ENCODE measurements around the gene LDHD. TPM values are rescaled to one million over a fixed set of nuclear protein-coding genes. Genes with fewer than 3 reads are reported as not detected.

Gene LDHD
- total and polyA plus RNA-seq, 2 experiments from 2014 or later: 0.65 to 1.1 TPM

DNA sequence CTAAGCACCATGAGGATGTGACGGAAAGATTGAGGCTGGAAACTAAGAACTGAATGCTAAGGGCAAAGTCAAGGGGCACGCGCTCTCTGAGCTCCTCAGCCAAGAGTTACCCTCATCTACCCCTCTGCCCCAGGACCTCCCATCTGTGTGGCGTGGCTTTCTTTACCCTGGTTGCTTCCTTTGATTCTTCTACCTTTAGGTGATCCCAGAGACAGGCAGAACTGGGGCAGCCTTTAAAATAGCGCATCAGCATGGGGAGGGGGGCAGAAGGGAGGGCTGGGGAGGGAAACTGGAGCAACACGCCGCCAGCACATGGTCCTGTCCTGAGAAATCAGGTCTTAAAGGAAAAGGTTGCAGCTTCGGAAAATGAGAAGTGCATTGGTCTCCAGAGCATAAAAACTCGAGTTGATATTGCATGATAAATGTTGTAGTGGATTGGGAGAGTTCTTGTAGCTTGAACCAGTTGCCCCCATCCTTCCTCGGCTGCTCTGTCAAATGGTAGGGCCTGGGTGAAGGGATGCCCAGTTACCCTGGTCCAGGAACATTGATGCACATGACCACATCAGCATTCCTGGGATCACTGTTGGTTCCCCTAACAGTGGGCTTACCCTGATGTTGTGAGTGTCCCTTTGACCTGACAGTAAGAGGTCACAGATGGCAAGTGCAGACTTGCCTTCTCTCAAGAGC lies 29.7 kb downstream of the LDHD start:
- WGBS, 2 experiments (ENCODE audit: low coverage in 1 of 2, low lambda C conversion rate in 2 of 2, missing lambda C conversion rate in 2 of 2): 94 to 96% methylated on average over 9 to 10 of the region's 10 CpGs
- H3K9me2 ChIP-seq (ENCODE audit: insufficient read depth): 0 out of 2 replicates have a peak, but pooled peaks cover 4% of the 10 kb centered on the region

DNA sequence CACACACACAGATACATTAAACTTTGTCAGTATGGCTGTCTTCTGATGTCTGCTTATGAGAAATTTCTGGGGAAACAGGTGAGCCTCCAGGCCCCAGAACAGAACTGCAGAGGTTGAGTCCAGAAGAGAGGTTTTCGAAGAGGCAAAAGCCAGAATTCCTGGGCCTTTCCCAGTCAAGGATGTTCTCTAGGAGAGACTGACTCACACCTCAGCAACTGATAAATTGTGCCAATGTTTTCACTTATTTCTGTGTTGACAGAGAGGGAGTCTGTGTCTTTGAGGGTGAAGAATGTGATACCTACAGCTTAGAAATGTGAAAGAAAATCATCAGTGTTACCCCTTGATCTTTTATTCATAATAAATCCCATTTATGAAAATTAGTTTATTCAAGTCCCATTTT lies 30.3 kb downstream of the LDHD start:
- no peaks in the 10 kb centered on the region for H3K9me3 ChIP-seq (ENCODE audit: low read depth)
- WGBS, 2 experiments (ENCODE audit: low coverage in 1 of 2, low lambda C conversion rate in 2 of 2, missing lambda C conversion rate in 2 of 2): 78 to 100% methylated on average over 1 of the region's 1 CpG
- no peaks in the 10 kb centered on the region for H4K20me1 ChIP-seq (ENCODE audit: insufficient read depth)
- 0 out of 2 replicates have a peak, but pooled peaks cover 6% of the 10 kb centered on the region for H3F3A ChIP-seq (ENCODE audit: insufficient read depth)
- H3K9ac ChIP-seq: no peak overlapping the region
- no peak overlapping the region for H3K27ac ChIP-seq
- 0 out of 2 replicates have a peak, but pooled peaks cover 4% of the 10 kb centered on the region for H3K9me2 ChIP-seq (ENCODE audit: insufficient read depth)
- in situ Hi-C loops (cut with MboI): no loop called here
- H3K4me1 ChIP-seq (ENCODE audit: insufficient read depth): peaks cover 20% of the 10 kb centered on the region; the same call in 1 of the 2 replicates
- H3K36me3 ChIP-seq (ENCODE audit: low read depth): no peaks in the 10 kb centered on the region
- no peak overlapping the region for H3K4me3 ChIP-seq
- H3K79me2 ChIP-seq (ENCODE audit: insufficient read depth): peaks cover 89% of the 10 kb centered on the region
- TF ChIP-seq EZH2 (IDR thresholded peaks at IDR 0.05; ENCODE audit: insufficient read depth, poor library complexity, severe bottlenecking) (no peak), EZH2phosphoT487 (IDR thresholded peaks at IDR 0.05; ENCODE audit: insufficient read depth, low read depth) (no peak)
- H3K4me2 ChIP-seq (ENCODE audit: unreplicated experiment): no peak overlapping the region
- peak; percentile 54 for DNase-seq
- no peak overlapping the region for H2AFZ ChIP-seq
- H3K27me3 ChIP-seq (replicated peaks; ENCODE audit: insufficient read depth): no peaks in the 10 kb centered on the region

More for the DNA sequence above, 29.7 kb downstream of the LDHD start:
- Histone ChIP-seq H3K9ac (no peak overlapping the region), H3K9me3 (ENCODE audit: low read depth) (no peaks in the 10 kb centered on the region), H4K20me1 (ENCODE audit: insufficient read depth) (no peaks in the 10 kb centered on the region), H2AFZ (no peak overlapping the region), H3F3A (ENCODE audit: insufficient read depth) (0 out of 2 replicates have a peak, but pooled peaks cover 6% of the 10 kb centered on the region), H3K4me2 (ENCODE audit: unreplicated experiment) (no peak overlapping the region), H3K27ac (no peak overlapping the region), H3K36me3 (ENCODE audit: low read depth) (no peaks in the 10 kb centered on the region), H3K4me1 (ENCODE audit: insufficient read depth) (peaks cover 26% of the 10 kb centered on the region), H3K27me3 (replicated peaks; ENCODE audit: insufficient read depth) (no peaks in the 10 kb centered on the region), H3K79me2 (ENCODE audit: insufficient read depth) (peaks cover 87% of the 10 kb centered on the region), H3K4me3 (peak overlapping the region; percentile 26; the same call in 1 of the 2 replicates)
- in situ Hi-C loops (cut with MboI): no loop called here
- TF ChIP-seq EZH2 (IDR thresholded peaks at IDR 0.05; ENCODE audit: insufficient read depth, poor library complexity, severe bottlenecking) (no peak), EZH2phosphoT487 (IDR thresholded peaks at IDR 0.05; ENCODE audit: insufficient read depth, low read depth) (no peak)
- no peak for DNase-seq

DNA sequence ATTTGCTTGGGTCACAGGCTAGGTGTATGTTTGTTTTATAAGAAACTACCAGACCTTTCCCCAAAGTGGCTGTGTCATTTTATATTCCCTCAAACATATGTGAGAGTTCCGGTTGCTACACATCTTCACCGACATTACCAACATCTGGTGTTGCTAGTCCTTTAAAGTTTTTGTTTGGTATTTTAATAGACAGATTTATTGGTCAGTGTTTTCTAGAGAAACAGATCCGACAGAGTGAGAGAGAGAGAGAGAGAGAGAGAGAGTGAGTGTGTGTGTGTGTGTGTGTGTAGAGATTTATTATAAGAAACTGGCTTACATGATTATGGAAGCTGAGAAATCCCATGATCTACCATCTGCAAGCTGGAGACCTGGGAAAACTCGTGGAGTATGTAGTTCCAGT lies 31.0 kb downstream of the LDHD start:
- no peak for TF ChIP-seq EZH2phosphoT487 (IDR thresholded peaks at IDR 0.05; ENCODE audit: insufficient read depth, low read depth)
- no peak for TF ChIP-seq EZH2 (IDR thresholded peaks at IDR 0.05; ENCODE audit: insufficient read depth, poor library complexity, severe bottlenecking)
- Histone ChIP-seq H3K9ac (no peak overlapping the region), H3F3A (ENCODE audit: insufficient read depth) (0 out of 2 replicates have a peak, but pooled peaks cover 6% of the 10 kb centered on the region), H3K79me2 (ENCODE audit: insufficient read depth) (peaks cover 85% of the 10 kb centered on the region), H3K27ac (no peak overlapping the region), H3K4me2 (ENCODE audit: unreplicated experiment) (no peak overlapping the region), H2AFZ (no peak overlapping the region), H3K27me3 (replicated peaks; ENCODE audit: insufficient read depth) (no peaks in the 10 kb centered on the region), H3K36me3 (ENCODE audit: low read depth) (no peaks in the 10 kb centered on the region), H3K4me1 (ENCODE audit: insufficient read depth) (peaks cover 22% of the 10 kb centered on the region; the same call in 1 of the 2 replicates), H3K9me2 (ENCODE audit: insufficient read depth) (0 out of 2 replicates have a peak, but pooled peaks cover 4% of the 10 kb centered on the region), H3K4me3 (no peak overlapping the region), H3K9me3 (ENCODE audit: low read depth) (no peaks in the 10 kb centered on the region), H4K20me1 (ENCODE audit: insufficient read depth) (no peaks in the 10 kb centered on the region)
- in situ Hi-C loops (cut with MboI): no loop called here
- 72 to 82% methylated on average over 4 of the region's 4 CpGs for WGBS, 2 experiments (ENCODE audit: low coverage in 1 of 2, low lambda C conversion rate in 2 of 2, missing lambda C conversion rate in 2 of 2)
- no peak for DNase-seq

DNA sequence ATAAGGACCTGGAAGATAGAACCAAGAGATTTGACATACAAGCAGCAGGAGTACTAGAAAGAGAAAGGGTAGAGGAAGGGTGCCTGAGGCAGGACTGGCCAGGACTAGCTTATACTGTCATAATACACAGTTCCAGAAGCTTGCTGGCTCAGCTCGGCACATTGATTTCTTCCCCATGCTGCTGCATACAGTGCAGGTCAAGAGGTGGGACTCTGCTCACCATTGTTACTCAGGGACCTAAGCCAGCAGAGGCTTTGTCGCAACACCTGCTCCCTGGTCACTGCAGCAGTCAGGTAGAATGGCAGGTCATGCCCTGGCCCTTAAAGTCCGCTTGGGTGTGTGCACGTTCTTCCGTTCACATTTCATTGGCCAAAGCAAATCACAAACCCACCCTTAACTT lies 32.8 kb downstream of the LDHD start:
- Histone ChIP-seq H3K9ac (no peak overlapping the region), H2AFZ (no peak overlapping the region), H3K9me3 (ENCODE audit: low read depth) (no peaks in the 10 kb centered on the region), H3K4me3 (no peak overlapping the region), H3K4me2 (ENCODE audit: unreplicated experiment) (no peak overlapping the region), H4K20me1 (ENCODE audit: insufficient read depth) (no peaks in the 10 kb centered on the region), H3K4me1 (ENCODE audit: insufficient read depth) (peaks cover 24% of the 10 kb centered on the region; the same call in 1 of the 2 replicates), H3K36me3 (ENCODE audit: low read depth) (no peaks in the 10 kb centered on the region), H3K27me3 (replicated peaks; ENCODE audit: insufficient read depth) (no peaks in the 10 kb centered on the region), H3K9me2 (ENCODE audit: insufficient read depth) (0 out of 2 replicates have a peak, but pooled peaks cover 4% of the 10 kb centered on the region), H3K27ac (no peak overlapping the region), H3F3A (ENCODE audit: insufficient read depth) (0 out of 2 replicates have a peak, but pooled peaks cover 6% of the 10 kb centered on the region), H3K79me2 (ENCODE audit: insufficient read depth) (peaks cover 74% of the 10 kb centered on the region)
- TF ChIP-seq EZH2phosphoT487 (IDR thresholded peaks at IDR 0.05; ENCODE audit: insufficient read depth, low read depth) (no peak), EZH2 (IDR thresholded peaks at IDR 0.05; ENCODE audit: insufficient read depth, poor library complexity, severe bottlenecking) (no peak)
- in situ Hi-C loops (cut with MboI): no loop called here
- DNase-seq: no peak
- WGBS, 2 experiments (ENCODE audit: low coverage in 1 of 2, low lambda C conversion rate in 2 of 2, missing lambda C conversion rate in 2 of 2): 94 to 97% methylated on average over 5 of the region's 5 CpGs

Data from GM23248 (cell line).